Stimulated activated CD4-positive, alpha-beta T cell treated with anti-CD3 and anti-CD28 coated beads, Interleukin-1b, Interleukin-23, amount 100 ng/mL, for 4 hours (primary cell): ENCODE results near the gene ARF6.
"Not testable (repeated sequence)": the region's sequence is repeated elsewhere in the genome, so short reads cannot be mapped to it uniquely, and the experiment has no call there.

Experiments used
- DNase-seq, 2 donors: peaks; one replicate each; pipeline ENCODE4 v3.0.0-alpha.2; 2020; ENCODE audit warnings: low read depth in 2 of 2

Gene ARF6

DNA sequence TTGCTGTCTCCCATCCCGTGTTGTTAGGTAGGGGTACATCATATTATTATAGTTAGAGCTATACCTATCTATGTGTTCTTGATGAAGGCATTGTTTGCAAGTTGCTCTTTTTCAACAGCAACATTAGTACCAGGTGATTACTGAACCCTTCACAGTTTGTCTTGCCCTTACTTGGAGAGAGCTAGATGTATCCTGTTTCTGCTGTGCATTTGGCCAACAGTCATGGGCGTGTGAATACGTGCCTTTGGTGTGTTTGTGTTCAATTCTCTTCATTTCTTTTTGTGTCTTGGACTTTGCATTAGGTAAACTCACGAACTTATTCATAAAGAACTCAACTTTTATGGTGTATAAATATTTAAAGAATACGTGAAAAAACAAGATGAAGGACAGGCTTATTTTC is 14.3 kb downstream of the ARF6 start:
- no peak for DNase-seq

DNA sequence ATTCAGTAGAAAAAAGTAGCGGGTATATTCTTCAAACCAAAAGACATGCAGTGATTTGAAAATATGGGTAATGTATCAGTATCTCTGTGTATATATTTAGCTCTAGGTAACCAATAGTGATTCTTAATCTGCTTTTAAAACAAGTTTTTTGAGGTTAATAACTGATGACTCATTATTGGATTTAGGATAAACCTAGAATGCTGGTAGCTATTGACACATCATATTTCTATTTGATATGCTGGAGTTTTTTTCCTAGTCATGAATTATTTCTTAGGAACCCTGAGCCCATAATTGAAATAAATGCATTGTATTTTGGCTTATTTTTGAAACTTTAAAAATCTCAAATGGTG is 15.5 kb downstream of the ARF6 start:
- DNase-seq, result no peak

DNA sequence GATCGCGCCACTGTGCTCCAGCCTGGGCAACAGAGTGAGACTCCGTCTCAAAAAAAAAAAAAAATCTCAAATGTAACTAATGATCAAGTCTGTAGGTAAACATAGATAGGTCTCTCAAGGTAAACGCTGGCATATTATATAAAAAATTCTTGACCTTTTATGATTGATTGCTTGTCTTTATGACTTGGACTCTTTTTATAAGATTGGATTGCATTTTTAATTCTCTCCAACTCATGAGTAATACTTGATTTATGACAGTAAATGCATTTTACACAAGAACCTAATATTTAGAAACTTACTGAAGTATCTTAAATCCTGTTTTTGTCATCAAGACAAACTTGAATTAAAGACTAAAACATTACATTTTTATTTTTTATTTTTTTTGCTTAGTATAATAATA is 16.1 kb downstream of the ARF6 start:
- DNase-seq, result no peak

GRCh38 chr14:49915085-49915484 is 22.2 kb downstream of the ARF6 start:
- no peak for DNase-seq

DNA sequence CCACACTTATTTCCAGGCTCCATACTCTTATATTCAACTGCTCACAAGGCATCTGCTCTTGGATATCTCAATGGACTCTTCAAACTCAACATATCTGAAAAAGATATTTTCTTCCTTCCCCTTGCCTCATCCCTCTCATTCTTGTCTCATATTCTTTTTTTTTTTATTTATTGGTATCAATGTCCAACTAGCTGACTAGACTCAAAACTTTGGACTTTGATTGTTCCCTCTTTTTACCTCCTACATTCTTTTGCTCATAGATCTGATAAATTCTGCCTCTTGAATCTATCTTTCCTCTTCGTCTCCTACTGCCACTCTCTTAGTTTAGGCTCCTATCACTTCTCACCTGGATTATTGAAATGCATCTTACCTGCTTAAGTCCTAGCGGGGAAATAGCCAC is 25.8 kb downstream of the ARF6 start:
- no peak for DNase-seq

DNA sequence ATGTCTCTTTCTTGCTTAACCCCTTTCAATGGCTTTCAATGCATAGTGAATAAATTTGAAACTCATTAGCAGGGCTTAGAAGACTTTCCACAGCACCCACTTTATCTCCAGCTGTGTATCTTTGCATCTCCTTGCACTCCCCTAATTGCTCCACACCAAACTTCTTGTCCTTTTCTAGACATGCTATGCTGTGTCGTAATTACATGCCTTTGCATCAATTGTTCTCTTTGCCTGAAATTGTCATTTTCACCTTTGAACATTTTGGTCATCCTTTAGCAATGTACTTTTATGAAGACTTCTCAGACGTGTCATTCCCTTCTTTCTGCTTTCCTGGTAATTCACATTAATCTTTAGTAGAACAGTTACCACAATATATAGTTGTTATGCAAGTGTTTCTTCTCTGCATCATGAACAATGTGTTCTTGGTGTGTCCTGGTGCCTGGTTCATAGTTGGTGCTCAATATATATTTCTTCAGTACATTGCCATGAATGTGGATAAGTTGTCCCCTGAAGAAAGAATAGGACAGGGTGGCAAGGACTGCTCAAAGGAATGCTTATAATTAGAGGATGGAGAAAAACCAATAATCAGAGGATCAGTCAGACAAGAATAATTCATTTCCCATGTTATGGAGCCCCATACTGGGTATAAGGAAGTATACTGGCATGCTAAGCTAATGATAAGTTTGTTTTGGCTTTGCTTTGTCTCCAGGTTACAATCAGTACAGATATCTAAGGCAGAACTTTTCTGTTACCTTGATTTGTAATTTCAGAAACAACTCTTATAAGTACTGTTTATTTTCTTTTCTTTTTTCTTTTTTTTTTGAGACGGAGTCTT is 27.2 kb downstream of the ARF6 start:
- DNase-seq, result no peak

- DNase-seq, result no peak
Observed at GRCh38 chr14:49920935-49921334, 28.1 kb downstream of the ARF6 start.

- DNase-seq, result no peak
Observed at GRCh38 chr14:49921401-49921800, 28.5 kb downstream of the ARF6 start.

DNA sequence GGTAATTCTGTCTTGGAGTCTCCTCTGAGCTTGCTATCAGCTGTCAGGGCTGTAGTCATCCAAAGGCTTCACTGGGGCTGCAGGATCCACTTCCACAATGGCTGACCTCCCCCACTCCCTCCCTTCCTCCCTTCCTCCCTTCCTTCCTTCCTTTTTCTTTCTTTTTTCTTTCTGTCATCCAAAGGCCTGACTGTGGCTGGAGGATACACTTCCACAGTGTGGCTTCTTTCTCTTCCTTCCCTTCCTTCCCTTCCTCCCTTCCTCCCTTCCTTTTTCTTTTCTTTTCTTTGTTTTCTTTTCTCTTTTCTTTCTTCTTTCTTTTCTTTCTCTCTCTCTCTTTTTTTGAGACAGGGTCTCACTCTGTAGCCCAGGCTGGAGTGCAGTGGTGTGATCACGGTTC is 30.6 kb downstream of the ARF6 start:
- DNase-seq, result no peak

GRCh38 chr14:49923881-49924280 is 31.0 kb downstream of the ARF6 start:
- no peak for DNase-seq

DNA sequence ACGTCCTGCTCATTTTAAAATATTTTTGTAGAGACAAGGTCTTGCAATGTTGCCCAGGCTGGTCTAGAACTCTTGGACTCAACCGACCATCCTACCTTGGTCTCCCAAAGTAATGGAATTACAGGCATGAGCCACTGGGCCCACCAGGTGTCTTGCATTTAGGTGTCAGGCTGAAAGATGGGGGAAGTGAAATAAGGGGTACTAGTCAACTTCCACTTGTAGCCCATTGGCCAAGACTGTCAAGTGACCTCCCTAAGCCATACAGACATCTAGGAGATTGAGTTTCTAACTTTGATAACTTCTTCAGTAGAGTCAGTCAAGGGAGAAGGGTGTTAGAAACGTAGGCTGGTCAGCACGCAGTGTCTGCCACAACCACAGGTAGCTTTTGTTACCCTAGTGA is 32.0 kb downstream of the ARF6 start:
- no peak for DNase-seq

- no peak for DNase-seq
Observed at GRCh38 chr14:49926803-49927202, 33.9 kb downstream of the ARF6 start.

DNA sequence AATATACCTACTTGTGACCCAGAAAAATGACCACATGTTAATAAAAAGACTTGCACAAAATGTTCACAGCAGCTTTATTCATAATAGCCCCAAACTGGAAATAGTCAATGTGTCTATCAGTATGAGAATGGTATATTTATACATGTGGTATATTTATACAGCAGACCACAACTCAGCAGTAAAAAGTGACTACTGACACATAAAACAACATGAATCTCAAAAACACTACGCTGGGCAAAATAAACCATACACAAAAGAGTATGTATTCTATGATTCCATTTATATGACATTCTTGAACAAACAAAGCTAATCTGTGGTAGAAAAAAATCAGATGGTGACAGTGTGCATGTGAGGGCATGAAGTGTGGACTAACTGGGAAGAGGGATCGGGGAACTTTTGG is 35.1 kb downstream of the ARF6 start:
- no peak for DNase-seq

GRCh38 chr14:49930720-49931119 is 37.8 kb downstream of the ARF6 start:
- no peak for DNase-seq

- no peak for DNase-seq
Observed at GRCh38 chr14:49931523-49931922, 38.6 kb downstream of the ARF6 start.

DNA sequence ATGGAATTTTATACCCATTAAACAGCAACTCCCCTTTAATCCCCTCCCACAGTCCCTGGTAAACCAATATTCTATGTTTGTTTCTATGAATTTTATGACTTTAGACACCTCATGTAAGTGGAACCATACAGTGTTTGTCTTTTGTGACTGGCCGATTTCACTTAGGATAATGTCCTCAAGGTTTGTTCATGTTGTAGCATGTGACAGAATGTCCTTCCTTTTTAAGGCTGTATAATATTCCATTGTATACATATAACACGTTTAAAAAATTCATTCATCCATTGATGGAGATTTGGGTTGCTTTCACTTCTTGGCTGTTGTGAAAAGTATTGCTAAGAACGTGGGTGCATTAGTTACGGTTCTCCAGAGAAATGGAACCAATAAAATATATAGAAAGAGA is 40.2 kb downstream of the ARF6 start:
- DNase-seq, result no peak

DNA sequence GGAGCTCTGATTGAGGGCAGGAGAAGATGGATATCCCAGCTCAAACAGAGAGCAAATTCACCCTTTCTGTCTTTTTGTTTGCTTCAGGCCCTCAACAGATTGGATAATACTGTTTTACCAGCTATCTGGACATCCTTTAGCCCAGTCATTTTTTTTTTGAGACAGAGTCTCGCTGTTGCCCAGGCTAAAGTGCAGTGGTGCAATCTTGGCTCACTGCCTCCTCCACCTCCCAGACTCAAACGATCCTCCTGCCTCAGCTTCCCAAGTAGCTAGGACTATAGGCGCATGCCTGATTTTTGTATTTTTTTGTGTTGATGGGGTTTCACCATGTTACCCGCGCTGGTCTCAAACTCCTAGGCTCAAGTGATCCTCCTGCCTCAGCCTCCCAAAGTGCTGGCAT is 40.8 kb downstream of the ARF6 start:
- DNase-seq, result no peak

GRCh38 chr14:49934646-49935045 is 41.8 kb downstream of the ARF6 start:
- DNase-seq, result no peak

DNA sequence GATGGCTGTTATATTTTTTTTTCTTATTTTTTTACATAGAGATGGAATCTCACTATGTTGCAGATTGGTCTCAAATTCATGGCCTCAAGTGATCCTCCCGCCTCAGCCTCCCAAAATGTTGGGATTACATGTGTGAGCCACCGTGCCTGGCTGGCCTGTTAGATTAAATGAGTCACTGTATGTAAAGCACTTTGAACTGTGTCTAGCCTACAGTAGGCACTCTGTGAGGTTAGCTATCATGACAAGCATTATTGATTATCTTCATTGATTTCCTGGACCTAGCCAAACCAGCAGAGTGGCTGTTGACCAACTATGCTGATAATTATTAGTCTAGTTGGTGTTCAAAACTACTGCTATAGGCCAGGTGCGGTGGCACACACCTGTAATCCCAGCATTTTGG is 42.6 kb downstream of the ARF6 start:
- no peak for DNase-seq

DNA sequence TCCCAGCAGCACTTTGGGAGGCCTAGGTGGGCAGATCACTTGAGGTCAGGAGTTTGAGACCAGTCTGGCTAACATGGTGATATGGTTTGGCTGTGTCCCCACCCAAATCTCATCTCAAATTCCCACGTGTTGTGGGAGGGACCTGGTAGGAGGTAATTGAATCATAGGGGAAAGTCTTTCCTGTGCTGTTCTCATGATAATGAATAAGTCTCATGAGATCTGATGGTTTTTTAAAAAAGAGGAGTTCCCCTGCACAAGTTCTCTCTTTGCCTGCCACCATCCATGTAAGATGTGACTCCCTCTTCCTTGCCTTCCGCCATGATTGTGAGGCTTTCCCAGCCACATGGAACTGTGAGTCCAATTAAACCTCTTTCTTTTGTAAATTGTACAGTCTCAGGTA is 43.4 kb downstream of the ARF6 start:
- DNase-seq, result not testable (repeated sequence)

- not testable (repeated sequence) for DNase-seq
Observed at GRCh38 chr14:49936882-49937281, 44.0 kb downstream of the ARF6 start.

- not testable (repeated sequence) for DNase-seq
Observed at GRCh38 chr14:49939215-49939614, 46.3 kb downstream of the ARF6 start.

DNA sequence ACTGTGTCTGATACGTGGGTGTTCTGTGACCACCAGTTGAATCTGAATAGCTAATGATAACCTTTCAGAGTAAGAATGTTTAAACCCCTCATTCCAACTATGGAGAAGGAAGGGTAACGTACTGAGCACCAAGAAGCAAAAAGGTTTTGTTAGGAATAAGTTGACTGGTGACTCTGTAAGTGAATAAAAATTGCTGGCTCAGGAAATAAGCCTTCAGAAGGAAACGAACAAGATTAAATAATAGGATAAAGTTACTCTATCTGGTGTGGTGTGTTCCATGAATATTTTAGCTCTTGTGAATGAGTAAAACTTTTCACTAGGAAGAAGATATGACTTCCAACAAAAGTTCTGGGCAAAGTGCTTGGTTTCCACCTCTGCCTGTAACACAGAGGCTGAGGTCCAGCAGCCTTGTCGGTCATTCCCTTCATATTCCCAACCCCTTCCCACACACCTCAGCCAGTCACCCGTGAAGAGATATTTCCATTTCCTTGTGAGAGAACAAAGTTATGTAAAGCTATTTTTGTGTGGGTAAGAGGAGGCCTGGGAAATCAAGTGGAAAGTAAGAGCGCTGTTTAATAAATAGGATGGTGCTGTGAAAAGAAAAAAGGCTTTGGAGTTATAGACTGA is 47.1 kb downstream of the ARF6 start:
- DNase-seq, result no peak
